Subcutaneous abdominal adipose tissue (tissue), 5 donors: Measurements from ENCODE around the gene STK35.
A peak's percentile ranks its signal among the peaks of the same experiment; 100 is the strongest.

Source experiments
- H3K27ac ChIP-seq: one replicate; pipeline ENCODE4 v1.7.0; 2013; ENCODE audit warnings: low read depth, mild to moderate bottlenecking, inconsistent platforms, low read length, moderate library complexity
- H3K27me3 ChIP-seq, 5 donors: one replicate each; pipeline ENCODE4 v1.7.0; 2013; ENCODE audit warnings: low read length in 5 of 5, inconsistent platforms in 1 of 5; ENCODE audit not compliant: control insufficient read depth in 5 of 5, insufficient read depth in 4 of 5
- H3K36me3 ChIP-seq, 5 donors: one replicate each; pipeline ENCODE4 v1.7.0; 2013; ENCODE audit warnings: low read length in 5 of 5; ENCODE audit not compliant: control insufficient read depth in 5 of 5, insufficient read depth in 5 of 5
- H3K4me1 ChIP-seq, 5 donors: one replicate each; pipeline ENCODE4 v1.7.0; 2013; ENCODE audit warnings: low read length in 5 of 5, mild to moderate bottlenecking in 3 of 5, moderate library complexity in 1 of 5; ENCODE audit not compliant: control insufficient read depth in 5 of 5, insufficient read depth in 5 of 5
- H3K4me3 ChIP-seq, 5 donors: one replicate each; pipeline ENCODE4 v1.7.0; 2013; ENCODE audit warnings: low read length in 5 of 5, low read depth in 1 of 5
- H3K9ac ChIP-seq, 5 donors: one replicate each; pipeline ENCODE4 v1.7.0; 2013; ENCODE audit warnings: low read length in 5 of 5, mild to moderate bottlenecking in 4 of 5, moderate library complexity in 3 of 5
- H3K9me3 ChIP-seq, 5 donors: one replicate each; pipeline ENCODE4 v1.7.0; 2013; ENCODE audit warnings: low read length in 5 of 5; ENCODE audit not compliant: control insufficient read depth in 5 of 5
- donor health status: healthy.
- donor health status: healthy.
- donor health status: healthy.
- donor health status: healthy.
- donor health status: healthy.

Gene STK35

GRCh38 chr20:2152317-2152716 is 50.7 kb downstream of the STK35 start:
- Histone ChIP-seq H3K9ac (no peak overlapping the region), H3K36me3 (peaks cover 0 to 22% (median 11%) of the 10 kb centered on the region in 5 donors), H3K4me3 (no peak overlapping the region), H3K27me3 (no peaks in the 10 kb centered on the region), H3K27ac (peak overlapping the region; percentile 30), H3K9me3 (no peaks in the 10 kb centered on the region), H3K4me1 (peaks cover 4 to 18% (median 17%) of the 10 kb centered on the region in 5 donors)

- Histone ChIP-seq H3K27me3 (no peaks in the 10 kb centered on the region), H3K4me1 (peaks cover 4 to 18% (median 17%) of the 10 kb centered on the region in 5 donors), H3K27ac (no peak overlapping the region), H3K9ac (no peak overlapping the region), H3K9me3 (no peaks in the 10 kb centered on the region), H3K36me3 (peaks cover 0 to 12% (median 11%) of the 10 kb centered on the region in 5 donors), H3K4me3 (no peak overlapping the region)
Observed at GRCh38 chr20:2153326-2153725, 51.7 kb downstream of the STK35 start.

GRCh38 chr20:2156224-2156623 is 54.6 kb downstream of the STK35 start:
- peaks cover 4 to 14% (median 14%) of the 10 kb centered on the region in 5 donors for H3K4me1 ChIP-seq
- no peaks in the 10 kb centered on the region for H3K36me3 ChIP-seq
- H3K9ac ChIP-seq = no peak overlapping the region
- no peaks in the 10 kb centered on the region for H3K9me3 ChIP-seq
- no peak overlapping the region for H3K4me3 ChIP-seq
- no peaks in the 10 kb centered on the region for H3K27me3 ChIP-seq
- H3K27ac ChIP-seq = no peak overlapping the region

GRCh38 chr20:2156666-2157624 is 55.3 kb downstream of the STK35 start:
- no peak overlapping the region for H3K9ac ChIP-seq
- no peak overlapping the region for H3K27ac ChIP-seq
- H3K9me3 ChIP-seq = no peaks in the 10 kb centered on the region
- H3K36me3 ChIP-seq = no peaks in the 10 kb centered on the region
- H3K4me3 ChIP-seq = no peak overlapping the region
- peaks cover 4 to 7% (median 6%) of the 10 kb centered on the region in 5 donors for H3K4me1 ChIP-seq
- H3K27me3 ChIP-seq = no peaks in the 10 kb centered on the region

- no peak overlapping the region for H3K9ac ChIP-seq
- no peaks in the 10 kb centered on the region for H3K36me3 ChIP-seq
- H3K27me3 ChIP-seq = no peaks in the 10 kb centered on the region
- no peak overlapping the region for H3K4me3 ChIP-seq
- no peak overlapping the region for H3K27ac ChIP-seq
- peaks cover 0 to 6% (median 0%) of the 10 kb centered on the region in 5 donors for H3K4me1 ChIP-seq
- no peaks in the 10 kb centered on the region for H3K9me3 ChIP-seq
Observed at GRCh38 chr20:2162125-2162822, 60.6 kb downstream of the STK35 start.

- Histone ChIP-seq H3K4me3 (no peak overlapping the region), H3K4me1 (peaks cover 0 to 6% (median 0%) of the 10 kb centered on the region in 5 donors), H3K9ac (no peak overlapping the region), H3K36me3 (no peaks in the 10 kb centered on the region), H3K9me3 (no peaks in the 10 kb centered on the region), H3K27ac (no peak overlapping the region), H3K27me3 (no peaks in the 10 kb centered on the region)
Observed at GRCh38 chr20:2162823-2163166, 61.2 kb downstream of the STK35 start.

- Histone ChIP-seq H3K4me1 (peaks cover 0 to 6% (median 0%) of the 10 kb centered on the region in 5 donors), H3K36me3 (no peaks in the 10 kb centered on the region), H3K9ac (no peak overlapping the region), H3K9me3 (no peaks in the 10 kb centered on the region), H3K27me3 (no peaks in the 10 kb centered on the region), H3K27ac (no peak overlapping the region), H3K4me3 (no peak overlapping the region)
Observed at GRCh38 chr20:2163312-2163711, 61.7 kb downstream of the STK35 start.

GRCh38 chr20:2163757-2164156 is 62.1 kb downstream of the STK35 start:
- Histone ChIP-seq H3K4me1 (peaks cover 0 to 6% (median 0%) of the 10 kb centered on the region in 5 donors), H3K9ac (no peak overlapping the region), H3K9me3 (no peaks in the 10 kb centered on the region), H3K4me3 (no peak overlapping the region), H3K27me3 (no peaks in the 10 kb centered on the region), H3K36me3 (no peaks in the 10 kb centered on the region), H3K27ac (no peak overlapping the region)

GRCh38 chr20:2164421-2164820 is 62.8 kb downstream of the STK35 start:
- Histone ChIP-seq H3K27me3 (peaks cover 0 to 2% (median 0%) of the 10 kb centered on the region in 5 donors), H3K9ac (no peak overlapping the region), H3K9me3 (no peaks in the 10 kb centered on the region), H3K27ac (no peak overlapping the region), H3K4me3 (no peak overlapping the region), H3K4me1 (peaks cover 0 to 6% (median 0%) of the 10 kb centered on the region in 5 donors), H3K36me3 (no peaks in the 10 kb centered on the region)

GRCh38 chr20:2164966-2165365 is 63.3 kb downstream of the STK35 start:
- no peaks in the 10 kb centered on the region for H3K9me3 ChIP-seq
- no peaks in the 10 kb centered on the region for H3K36me3 ChIP-seq
- no peak overlapping the region for H3K9ac ChIP-seq
- peaks cover 0 to 2% (median 0%) of the 10 kb centered on the region in 5 donors for H3K27me3 ChIP-seq
- H3K27ac ChIP-seq = no peak overlapping the region
- H3K4me3 ChIP-seq = no peak overlapping the region
- H3K4me1 ChIP-seq = peaks cover 0 to 6% (median 0%) of the 10 kb centered on the region in 5 donors
